Activated CD4-positive, alpha-beta T cell treated with anti-CD3 and anti-CD28 coated beads, Interleukin-2, amount 50 U/mL, for 4 hours (primary cell): ENCODE results near the gene MGAT5.
A peak's percentile ranks its signal among the peaks of the same experiment; 100 is the strongest.

Experiments used
- DNase-seq, 2 experiments: peaks; one replicate each; pipeline ENCODE4 v3.0.0-alpha.2; 2020

MGAT5 gene

DNA sequence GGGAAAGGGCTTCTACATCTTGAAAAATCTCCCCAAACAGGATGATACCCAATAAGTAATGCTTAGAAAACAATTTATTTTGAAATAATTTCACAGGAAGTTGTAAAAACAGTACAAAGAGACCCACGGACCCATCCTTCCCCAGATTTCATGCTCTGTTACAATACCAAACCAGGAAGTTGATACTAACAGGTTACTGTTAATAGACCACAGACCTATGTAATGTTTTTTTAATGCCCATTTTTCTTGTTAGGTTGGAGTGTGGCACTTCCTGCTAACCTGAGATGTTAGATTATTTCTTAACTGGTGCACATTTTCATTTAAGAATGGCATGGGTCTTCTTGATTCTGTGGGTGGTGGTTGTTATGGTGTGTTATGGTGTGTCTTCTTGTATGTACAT, 21.4 kb upstream of the MGAT5 start:
- DNase-seq: no peak

DNA sequence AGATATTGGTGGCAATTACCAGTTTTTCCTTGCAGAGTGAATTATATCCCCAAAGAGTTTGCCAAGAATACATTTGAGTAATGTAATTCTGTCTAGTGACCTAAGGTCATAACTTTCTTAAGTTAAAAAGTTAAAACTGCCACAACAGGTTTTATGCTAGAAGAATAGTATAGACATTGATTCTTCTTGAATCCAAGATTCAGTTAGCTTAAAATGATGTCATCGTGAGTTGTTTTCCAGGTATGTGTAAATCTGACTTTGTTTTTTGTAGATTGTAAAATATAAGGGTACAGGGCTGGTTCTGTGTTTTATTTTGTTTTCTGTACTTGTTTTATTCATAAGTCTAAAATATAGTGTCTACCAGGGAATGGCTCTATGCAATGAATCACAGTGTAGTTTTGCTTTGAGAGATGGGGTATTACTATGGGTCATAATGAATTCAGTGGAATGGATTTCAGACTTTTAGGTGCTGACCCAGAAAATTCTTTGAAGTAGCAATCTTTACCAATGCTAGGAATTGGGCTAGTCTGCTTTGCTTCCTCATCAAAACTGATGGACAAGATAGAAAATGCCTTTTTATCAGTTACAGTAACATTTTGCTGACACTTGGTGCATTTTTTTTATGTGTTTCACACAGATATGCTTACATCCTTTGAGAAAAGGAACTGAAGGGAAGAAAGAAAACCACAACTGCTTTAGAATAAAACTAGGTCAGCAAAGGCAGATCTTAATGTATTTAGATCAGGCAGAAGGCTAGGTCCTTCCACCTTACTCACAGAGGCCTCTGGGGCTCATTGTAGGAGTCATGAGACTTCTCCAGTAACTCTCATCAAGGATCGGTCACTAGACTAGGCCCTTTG, 20.8 kb upstream of the MGAT5 start:
- DNase-seq: no peak

DNA sequence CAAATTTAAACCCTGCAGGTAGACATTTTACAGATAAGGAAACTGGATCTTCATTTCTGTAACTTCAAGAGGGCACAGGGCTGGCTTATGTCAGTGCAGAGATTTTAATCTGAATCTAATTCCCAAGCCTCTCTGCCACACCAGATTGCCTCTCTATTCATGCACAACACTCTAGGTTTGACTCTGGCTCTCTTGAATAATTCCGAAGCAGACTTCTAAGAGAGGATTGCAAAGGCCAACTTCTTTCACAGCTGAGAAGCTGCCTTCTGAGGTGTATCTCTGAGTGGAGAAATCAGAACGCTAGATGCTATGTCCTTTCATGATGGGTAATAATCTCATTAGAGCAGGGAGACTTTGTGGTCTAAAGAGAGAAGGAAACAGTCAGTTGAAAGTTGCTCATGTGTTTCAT, 20.1 kb upstream of the MGAT5 start:
- DNase-seq: no peak

DNA sequence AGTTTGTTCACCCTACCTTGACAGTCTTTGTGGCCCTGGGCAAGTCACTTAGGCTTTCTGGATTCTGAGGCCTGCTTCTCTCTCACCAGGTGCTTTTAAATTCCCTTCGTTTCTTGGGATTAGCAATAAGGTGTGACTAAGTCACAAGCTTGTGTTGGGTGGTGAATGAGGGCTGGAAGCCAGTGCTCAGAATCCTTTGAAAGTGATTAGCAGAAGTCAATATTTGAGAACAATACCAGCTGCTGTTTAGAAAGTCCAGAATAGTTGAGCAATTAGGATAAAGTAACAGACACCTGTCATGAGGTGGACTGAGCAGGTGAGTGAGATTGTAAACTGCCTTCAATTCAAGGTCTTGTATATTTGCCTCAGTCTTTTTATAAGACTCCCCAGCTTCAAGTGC, 19.3 kb upstream of the MGAT5 start:
- no peak for DNase-seq

DNA sequence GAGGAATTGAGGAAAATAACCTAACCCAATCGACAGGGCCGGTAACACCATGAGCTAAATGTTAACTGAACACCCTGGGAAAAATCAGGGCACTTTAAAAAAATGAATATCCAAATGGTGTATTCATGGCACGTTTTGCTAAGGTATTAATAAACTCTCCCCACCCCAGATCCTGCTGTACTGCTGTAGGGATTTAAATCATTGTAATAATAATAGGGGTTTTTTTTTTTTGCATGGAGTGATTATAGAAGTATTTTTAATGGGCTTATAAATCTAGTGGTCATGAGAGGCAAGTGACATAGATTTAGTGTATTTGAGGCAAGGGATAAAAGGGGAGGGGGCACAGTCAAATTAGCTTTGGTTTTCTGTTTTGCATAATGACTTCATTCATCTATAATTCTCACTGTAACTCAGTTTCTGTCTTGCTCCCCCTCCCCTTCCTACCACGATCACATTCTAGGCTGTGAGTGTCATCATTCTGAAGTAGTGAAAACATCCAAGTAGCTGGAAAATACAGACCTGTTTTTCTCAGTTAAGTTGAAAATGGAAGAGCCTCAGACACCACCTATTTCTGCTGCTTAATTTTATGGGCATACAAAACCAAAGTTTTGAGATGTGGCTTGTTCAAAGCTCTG, 18.2 kb upstream of the MGAT5 start:
- DNase-seq: no peak

DNA sequence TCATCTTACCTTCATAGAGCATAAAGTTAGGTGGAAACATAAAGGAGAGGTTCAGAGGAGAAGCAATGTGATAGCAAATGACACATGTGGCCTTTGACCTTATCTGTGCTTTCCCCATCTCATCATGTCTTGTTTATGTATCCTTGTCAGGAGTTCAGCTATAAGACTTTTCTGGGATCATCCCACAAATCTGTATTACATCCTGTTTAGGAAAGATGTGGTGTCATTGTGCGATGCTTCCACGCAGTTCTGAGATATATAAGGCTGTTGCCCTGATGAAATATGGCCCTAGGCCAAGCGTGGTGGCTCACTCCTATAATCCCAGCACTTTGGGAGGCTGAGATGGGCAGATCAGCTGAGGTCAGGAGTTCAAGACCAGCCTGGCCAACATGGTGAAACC, 15.5 kb upstream of the MGAT5 start:
- no peak for DNase-seq

DNA sequence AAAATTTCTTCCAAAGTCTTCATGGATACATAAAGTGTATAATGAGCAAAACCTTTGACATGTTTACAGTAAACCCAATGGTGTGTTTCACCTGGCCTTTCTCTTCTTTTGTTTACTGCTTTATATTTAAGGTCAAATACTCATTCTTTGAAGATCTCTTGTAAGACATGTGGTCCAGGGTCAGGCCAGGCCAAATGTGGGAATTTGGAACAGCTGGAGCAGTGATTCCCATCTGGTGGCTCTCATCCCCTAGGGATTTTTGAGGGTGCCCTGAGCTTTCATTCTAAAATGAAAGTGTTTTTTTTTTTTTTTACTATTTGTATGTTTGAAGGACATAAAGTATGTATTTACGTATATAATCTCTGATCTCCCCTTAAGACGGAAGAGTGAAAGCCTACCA, 13.8 kb upstream of the MGAT5 start:
- DNase-seq: no peak

DNA sequence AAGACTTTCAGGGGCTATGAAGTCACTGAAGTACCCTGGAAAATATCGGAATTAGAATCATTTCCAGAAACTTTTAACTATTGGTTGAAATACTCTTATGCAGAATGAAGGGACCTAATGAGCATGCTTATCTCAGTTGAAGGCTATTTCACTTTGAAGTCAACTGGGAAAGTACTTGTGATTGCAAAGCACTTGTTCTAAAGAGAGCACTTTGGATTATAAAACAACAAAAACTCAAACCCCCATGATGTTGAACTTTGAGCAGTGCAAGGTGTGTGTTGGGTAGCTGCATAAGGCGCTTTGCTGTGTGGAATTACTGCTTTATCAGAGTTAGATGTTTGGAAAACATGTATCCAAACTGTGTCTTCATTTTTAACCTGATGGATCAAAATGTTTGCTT, 12.0 kb upstream of the MGAT5 start:
- no peak for DNase-seq

DNA sequence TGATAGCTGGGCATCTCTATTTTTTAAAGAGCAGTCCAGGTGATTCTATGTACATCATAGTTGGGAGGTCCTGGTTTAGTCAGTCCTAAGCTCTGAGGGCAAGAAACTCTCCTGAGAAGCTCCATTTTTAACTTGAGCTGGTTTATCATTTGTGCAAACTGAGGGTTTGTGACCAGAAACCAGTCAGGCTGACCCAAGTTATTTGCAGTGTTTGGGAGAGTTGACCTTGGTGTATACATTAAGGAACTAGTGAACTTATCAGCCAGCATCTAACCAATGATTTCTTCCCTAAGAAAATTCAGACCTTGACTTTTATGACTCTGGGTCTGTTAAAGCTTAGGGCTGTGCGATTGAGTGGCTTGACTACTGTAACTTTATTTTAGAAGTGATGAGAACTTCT, 10.6 kb upstream of the MGAT5 start:
- no peak for DNase-seq

DNA sequence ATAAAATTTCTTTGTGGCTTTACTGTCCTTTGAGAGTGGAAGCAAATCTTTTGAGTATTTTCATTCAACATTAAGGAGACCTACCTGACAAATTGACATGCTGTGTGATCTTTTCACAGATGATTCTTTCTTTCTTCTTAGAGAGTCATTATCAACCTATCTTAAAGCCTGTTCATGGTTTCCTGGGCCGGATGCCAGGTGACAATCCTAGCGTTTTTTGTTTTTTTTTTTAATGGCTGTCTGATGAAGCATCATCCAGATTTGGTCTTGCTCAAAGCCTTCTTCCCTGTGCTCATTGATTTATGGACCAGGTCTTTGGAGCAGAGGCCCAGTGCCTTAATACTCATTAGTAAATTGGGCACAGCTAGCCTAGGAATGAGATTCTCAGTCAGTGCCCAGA, 9.8 kb upstream of the MGAT5 start:
- DNase-seq: no peak

DNA sequence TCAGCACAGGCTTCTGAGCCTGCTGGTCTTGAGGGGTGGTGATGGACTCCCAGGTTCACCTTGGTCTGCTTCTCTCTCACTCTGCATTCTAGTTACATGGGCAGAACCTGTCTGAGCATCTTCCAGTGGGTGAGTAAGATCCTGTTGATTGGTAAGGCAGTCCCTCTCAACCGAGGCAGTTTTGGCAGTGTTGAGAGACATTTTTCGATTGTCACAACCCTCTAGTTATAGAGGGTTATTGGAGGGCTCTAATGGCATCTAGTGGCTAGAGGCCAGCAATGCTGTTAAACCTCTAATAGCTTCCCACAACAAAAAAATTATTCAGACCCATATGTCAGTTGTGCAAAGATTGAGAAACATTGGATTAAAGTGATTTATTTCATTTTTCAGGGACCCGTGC, 9.3 kb upstream of the MGAT5 start:
- no peak for DNase-seq

DNA sequence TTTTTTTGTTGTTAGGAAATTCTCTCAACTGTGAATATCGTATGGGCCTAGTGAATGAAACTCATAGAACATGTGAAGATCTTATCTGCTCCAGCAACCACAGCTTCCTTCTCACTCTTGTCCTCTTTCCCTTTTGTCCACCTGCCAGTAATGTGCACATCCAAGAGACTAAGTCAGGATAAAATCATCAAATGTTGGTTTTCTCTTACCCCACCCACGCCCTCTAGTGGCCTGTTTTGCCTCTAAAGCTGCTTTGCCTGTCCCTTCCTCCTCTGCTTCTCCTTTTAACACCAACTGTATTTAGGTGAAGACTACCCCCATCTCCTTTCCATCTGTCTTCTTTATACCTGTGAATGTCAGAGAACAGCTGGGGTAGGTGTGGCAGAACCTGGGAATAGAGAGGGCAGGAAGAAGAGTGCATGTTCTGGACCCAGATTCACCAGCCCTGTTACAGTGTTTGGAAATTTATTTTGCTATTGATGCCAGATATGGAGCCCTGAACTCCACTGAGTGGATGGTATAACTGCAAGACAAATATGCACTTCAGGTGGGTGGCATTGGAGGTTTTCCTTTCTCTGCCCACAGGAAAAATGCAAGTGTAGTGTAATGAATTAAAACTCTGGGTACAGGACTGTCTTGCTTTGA, 8.4 kb upstream of the MGAT5 start:
- DNase-seq: peak; percentile 72 to 77

DNA sequence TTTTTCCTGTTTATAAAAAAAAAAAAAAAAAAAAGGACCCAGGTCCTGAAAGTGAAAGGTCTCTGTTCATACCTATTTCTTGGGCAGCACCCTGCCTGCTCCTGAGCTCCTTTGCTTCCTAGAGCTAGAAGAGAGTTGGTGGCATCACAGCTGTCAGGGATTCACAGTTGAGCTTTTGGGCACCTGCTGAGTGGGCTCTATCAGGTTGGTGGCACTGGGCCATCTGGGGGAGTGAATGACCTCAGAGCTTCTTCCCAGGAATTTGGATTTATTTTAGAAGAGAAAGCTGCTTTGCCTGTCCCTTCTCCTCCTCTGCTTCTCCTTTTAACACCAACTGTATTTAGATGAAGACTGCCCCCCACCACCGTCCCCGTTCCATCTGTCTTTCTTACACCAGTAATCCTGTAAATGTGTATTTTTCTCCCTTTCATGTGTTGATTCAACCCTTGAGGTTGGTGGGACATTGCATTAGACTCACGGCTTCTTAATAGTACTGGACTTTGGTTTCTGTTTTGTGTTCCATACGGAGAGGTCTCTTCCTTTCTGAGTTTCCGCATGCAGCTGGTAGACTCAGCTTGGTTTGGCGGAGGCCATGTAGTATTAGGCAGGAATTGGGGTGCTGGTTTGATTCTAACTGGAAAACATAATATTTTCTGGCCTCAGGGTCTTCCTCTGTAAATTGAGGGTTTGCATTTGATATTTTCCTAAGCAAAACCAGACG, 7.6 kb upstream of the MGAT5 start:
- DNase-seq: no peak

DNA sequence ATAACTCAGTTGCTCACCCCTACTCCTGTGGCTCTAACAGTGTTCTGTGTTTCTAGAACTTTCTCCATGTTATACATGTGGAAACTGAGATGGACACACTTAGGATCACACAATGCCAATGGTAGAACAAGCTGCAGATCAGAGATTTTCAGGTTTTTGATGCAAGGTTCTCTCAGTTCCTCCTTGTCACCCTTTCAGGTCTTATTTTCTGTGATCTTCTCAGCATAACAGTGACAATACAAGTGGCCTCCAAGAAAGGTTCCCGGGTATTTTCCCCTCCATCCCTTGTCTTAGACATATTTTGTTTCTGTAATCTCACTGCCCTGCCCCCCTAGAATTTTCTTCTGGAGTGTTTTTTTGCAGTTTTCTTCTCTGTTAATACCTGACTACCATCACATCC, 6.2 kb upstream of the MGAT5 start:
- DNase-seq: no peak

DNA sequence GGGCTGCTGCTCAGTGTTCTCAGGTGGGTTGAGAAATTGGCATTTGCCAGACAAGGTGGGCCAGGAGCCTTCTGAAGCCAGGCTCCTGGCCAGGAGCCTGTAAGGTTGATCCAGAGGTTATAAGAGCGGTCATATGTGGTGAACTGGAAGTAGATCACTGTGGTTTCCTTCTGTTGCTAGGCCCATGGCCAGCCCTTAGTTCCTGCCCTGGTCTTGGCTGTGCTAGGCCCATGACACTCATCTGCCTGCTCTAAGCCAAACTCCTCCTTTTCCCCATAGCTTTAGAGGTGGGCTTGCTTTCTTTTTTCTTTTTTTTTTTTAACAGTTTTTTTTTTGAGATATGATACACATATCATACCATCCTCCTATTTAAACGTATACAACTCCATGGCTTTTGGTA, 5.0 kb upstream of the MGAT5 start:
- DNase-seq: no peak

DNA sequence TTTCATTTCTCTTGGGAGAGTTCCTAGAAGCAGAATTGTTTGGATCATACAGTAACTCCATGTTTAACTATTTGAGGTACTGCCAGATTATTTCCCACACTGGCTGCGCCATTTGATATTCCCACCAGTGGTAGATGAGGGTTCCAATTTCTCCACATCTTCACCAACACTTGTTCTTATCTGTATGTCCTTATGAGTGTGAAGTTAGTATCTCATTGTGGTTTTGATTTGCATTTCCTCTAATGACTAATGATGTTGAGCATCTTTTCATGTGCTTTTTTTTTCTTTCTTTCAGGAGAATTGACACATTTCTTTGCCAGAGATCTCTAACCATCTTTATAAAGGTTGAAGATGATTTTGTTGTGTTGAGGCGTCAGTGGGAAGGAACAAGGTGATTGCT, 4.1 kb upstream of the MGAT5 start:
- no peak for DNase-seq

DNA sequence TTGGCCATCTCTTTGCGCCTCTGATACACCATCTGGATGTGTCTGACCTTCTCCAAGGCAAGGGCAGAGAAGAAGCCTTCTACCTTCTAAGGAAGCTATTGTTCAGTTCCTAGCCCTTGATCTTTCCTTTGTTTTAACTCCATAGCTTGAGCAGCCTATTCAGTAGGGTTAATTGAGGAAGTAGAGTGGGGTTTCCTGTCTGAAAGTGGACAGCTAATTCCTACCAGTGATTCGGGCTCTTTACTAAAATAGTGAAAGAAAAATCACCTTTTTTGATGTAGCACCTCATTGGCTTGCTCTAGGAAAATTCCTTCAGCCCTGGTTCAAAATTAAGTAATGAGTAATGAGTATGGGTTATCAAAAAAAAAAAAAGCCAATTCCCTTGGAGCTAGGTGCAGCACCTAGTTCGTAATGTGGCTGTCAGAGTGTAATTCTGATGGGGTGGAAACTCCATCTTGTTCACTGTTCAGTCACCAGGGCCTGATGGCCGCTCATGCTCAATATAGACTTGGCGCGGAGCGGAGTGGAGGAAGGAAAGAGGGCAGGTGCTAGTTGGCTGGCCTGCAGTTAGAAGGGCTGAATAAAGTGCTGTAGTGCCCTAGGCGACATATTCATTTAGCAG, 2.9 kb upstream of the MGAT5 start:
- no peak for DNase-seq

DNA sequence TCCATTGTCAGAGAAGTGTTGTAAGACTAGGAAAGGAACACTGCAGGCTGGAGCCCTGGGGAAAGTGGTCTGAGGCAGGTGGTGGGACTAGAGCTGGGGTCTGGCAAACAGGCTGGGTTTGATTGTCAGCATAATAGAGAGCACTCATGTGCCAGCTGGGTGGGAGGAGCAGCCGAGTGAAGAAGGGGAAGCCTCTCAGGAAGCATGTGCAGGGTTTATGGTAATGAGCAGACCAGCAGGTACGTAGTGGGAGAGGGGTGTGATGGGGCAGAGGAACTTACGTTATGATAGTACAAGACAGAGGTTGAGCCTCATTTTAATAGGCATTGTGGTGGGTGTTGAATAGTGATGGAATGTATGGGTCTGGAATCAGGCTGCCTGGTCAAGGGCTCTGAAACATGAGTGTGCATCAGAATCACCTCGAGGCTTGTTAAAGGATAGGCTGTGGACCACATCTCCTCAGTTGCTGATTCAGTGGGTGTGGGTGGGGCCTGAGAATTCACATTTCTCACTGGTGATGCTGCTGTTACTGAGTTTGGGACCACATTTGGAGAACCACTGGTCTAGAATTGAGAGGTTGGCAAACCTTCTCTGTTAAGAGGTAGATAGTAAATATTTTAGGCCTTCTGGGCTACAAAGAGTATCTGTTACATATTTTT, 1.7 kb upstream of the MGAT5 start:
- no peak for DNase-seq

DNA sequence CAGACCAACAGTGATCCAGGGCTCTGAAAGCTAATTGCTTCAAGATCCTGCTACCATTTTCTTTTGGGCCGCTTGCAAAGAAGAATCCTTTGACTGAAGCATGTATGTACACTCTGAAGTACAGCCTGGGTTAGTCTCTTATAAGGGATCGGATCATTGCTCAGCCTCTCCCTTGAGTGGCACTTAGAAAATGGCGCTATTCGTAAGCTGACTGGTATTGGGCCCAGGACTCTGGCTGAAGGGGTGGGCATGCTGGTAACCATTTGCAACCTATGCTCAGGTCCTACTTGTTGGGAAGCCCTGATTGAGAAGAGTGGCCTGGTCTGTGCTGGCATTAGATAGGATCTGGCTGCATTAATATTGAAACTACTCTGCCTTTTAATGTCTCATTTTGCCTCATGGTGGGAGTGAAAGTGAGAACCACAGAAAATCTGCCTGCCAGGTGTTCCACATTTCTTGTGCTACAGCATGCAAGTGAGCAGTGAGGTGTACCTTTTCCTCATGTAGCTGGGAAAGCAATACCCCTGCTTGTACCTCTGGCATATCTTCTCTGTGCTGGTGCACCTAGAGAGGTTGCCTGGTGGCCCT, 661 bp upstream of the MGAT5 start:
- DNase-seq: no peak

DNA sequence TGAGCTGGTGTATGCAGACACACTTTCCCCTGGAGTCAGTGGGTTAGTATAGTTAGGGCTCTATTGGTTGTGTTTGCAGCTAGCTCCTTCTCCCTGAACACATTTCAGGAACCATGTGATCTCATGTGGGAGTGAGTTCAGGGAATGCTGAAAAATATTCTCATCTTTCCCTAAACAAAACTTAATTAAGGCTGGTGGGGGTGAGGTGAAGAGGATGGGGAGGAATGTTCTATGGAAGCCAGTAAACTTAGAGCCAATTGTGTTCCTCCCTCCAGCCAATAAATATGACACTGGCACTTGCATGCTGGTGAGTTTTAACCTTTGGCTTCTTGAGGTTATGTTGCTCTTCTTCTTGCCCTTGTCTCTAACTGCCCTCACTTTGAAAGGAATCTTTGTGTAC, 952 bp downstream of the MGAT5 start:
- DNase-seq: no peak

DNA sequence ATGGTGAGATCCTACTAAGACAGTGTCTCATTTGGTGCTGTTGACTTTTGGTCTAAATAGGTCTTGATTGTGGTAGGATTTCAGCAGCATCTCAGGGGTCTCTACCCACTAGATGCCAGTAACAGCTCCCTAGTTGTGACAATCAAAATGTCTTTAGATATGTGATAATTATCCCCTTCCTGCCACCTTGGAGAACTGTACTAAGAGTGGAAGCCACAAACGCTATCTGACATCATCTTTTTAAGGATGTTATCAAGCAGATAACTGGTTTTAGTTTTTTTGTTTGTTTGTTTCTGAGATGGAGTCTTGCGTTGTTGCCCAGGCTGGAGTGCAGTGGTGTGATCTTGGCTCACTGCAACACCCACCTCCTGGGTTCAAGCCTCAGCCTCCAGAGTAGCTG, 3.1 kb downstream of the MGAT5 start:
- DNase-seq: no peak

DNA sequence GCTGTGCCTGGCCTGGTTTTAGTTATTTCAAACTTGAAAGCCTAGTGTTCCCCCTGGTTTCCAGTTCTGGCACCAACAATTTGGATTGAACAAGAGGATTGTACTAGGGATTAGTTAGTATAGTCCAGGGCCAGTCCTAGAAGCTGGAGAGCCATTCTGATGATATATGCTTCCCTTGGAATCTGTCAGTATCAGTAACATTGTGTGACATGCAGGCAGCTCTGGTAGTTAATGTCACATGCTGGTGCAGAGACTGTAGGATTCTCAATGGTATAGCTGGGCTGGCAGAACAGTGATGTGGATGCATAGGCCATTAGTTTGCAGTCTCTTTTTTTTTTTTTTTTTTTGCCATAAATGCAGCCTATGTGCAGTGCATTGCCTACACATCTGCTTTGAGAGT, 3.6 kb downstream of the MGAT5 start:
- no peak for DNase-seq
